ENCODE results near the gene S100A4.
"Not testable (repeated sequence)": the region's sequence is repeated elsewhere in the genome, so short reads cannot be mapped to it uniquely, and the experiment has no call there.

Gene S100A4

DNA sequence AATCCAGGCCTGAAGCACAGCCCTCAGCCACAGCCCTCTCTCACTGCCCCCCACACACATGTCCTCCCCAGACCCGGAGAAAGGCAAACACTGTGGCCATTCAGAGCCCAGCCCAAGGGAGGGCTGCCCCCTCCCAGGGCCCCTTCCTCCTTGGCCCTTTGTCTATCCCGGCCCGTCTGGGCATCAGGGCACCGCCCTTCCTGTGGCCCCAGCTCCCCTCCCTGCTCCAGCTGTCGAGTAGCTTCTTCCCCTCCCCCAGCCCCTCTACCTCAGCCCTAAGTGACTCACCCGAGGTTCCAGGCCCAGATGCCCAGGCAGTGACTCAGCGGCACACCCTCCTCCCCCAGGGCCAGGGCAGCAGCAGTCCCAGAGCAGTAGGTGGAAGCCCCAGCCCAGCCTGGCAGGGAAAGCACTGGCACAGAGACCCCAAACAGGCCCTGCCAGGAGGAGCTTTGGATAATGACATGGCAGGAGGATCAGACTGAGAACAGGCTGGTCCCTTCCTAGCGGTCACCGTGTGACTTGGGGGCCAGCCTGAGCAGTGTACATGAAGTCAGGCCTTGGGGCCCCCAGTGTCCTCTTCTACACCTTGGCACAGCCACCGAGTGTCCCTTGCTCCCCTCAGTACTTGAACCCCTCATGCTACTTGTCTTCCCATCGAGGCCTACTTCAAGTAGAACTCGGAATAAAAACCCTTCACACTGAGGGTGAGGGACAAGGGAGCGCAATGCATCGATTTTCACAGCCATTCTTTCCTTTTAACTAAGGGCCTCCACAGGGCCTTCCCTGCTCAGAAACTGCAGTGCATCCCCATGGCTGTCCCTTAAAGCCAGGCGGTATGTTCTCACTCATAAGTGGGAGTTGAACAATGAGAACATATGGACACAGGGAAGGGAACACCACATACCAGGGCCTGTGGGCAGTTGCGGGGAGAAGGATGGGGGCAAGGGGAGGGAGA lies 21.1 kb upstream of the S100A4 start:
- DNase-seq, result no peak

DNA sequence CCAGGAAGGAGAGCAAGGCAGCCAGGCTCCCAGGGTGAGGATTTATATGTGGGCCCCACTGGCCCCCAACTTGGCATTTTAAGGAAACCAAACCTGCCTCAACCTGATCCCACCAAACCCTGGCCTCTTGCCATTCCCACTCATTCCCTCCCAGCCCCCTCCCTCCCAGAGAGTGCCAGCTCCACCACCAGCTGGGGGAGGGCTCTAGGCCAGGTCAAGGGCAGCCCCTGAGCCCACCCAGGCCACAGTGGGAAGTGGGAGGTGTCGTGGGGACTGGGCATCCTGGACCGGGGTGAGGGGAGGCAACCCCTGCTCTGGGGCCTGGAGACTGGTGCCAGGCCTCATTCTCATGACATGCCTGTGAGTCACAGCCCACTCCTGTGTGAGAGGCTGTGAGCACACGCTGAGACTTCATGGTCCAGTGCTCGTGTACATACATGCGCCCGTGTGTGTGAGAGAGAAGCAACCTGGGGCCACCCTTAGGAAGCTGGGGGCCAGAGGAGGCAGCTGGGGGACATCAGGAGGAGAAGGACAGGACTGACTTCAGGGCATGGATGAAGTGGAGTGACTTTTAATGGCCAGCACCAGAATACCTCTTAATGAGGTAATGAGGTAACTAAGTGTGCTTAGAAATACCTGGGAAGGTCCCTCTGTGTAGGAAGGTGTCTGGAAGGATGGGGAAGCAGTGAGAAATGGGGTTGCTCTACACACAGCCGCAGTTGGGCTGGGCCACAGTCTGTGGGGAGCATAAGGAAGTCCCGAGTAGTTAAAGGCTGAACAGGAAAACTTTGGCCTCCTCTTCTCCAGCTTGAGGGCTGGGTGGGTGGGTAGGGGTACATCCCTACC lies 20.1 kb upstream of the S100A4 start, which contains the start of gene S100A2:
S100A2 (minus strand) TSS at position 316 of the 846 bp plus-strand sequence. CDS start 1,967 bp downstream, outside the sequence.
- no peak for DNase-seq

DNA sequence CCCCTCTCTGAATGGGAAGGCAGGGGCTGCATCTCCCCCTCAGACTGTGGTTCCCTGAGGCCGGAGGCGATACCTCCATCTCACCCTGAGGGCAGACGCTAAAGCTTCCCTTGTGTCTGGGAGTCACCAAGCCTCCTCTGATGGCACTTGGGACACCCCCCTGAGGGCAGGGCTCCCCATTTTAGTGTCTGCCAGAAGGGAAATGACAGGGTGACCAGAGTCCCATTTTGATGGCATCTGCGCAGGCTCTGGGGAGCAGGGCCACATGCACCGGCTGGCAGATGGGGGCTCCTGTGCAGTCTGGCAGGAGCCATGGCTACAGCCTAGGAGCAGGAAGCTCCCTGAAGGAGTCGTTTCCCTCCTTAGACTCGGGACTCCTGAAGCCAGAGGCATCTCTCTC lies 18.4 kb upstream of the S100A4 start:
- no peak for DNase-seq

DNA sequence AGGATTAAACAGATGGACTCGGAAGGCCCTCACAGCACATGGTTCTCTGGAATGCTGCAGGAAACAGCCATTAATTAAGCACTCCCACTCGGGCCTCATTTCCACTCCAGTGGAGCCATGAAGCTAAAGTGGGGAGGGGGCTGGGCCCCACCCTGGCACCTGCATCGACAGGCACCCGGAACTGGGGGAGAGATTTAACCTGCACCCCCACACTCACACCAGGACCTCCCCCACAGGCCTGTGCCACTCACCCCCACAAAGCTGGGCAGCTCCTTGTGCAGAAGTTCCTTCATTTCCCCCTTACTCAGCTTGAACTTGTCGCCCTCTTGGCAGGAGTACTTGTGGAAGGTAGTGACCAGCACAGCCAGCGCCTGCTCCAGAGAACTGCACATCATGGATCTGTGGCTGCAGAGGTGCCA lies 17.9 kb upstream of the S100A4 start:
- DNase-seq, result no peak

DNA sequence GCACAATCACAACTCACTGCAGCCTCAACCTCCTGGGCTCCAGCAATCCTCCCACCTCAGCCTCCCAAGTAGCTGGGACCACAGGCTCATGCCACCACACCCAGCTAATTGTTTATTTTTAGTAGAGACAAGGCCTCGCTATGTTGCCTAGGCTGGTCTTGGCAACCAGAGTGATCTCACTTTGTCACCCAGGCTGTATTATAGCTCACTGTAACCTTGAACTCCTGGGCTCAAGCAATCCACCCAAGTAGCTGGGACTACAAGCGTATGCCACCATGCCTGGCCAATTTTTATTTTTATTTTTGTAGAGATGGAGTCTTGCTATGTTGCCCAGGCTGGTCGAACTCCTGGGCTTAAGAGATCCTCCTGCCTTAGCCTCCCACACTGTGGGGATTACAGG lies 16.4 kb upstream of the S100A4 start:
- not testable (repeated sequence) for DNase-seq

DNA sequence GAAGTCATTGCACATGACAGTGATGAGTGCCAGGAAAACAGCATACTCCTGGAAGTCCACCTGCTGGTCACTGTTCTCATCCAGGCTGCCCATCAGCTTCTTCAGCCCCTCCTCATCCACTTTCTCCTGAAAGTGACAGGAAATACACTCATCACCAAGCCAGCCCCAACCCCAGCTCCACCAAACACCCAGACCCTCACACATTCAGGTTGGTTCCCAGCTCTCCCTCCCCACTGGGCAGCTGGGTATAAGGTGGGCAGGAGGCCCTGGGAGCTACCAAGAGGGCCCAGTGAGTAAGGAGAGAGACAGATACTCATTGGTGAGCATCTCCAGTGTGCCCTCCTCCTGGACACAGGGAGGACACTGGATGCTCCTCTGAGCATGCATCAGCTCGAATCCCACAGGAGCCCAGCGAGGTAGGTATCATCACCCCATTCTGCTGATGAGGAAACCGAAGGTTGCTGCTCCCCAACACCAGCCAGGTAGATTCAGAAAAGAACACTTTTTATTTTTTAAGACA lies 15.9 kb upstream of the S100A4 start:
- no peak for DNase-seq

DNA sequence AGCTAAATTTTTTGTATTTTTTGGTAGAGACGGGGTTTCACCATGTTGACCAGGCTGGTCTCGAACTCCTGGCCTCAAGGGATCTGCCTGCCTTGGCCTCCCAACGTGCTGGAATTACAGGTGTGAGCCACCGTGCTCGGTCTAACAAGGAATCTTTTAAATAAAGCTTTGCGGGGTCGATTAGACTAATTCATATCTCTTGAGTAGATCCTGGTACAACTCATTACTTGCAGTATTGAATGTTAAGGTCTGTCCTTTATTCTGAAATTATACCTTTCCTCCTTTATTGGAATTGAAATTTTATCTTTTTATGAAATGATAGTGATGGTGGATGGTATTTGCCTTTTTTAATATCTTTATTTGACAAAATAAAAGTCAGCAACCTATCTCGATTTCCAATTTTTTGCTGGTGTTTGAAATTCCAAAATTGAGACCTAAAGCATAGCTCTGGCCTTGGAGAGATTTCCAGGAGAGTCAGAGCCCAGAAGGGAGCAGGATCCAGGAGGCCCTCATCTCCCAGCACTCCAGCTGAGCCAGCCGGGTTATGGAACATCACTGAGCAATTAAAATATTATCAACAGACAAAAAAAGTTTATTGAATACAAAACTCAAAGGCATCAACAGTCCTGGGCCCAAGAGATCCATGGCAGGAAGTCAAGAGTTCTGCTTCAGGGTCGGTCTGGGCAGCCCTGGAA lies 15.3 kb upstream of the S100A4 start:
- DNase-seq, result no peak

DNA sequence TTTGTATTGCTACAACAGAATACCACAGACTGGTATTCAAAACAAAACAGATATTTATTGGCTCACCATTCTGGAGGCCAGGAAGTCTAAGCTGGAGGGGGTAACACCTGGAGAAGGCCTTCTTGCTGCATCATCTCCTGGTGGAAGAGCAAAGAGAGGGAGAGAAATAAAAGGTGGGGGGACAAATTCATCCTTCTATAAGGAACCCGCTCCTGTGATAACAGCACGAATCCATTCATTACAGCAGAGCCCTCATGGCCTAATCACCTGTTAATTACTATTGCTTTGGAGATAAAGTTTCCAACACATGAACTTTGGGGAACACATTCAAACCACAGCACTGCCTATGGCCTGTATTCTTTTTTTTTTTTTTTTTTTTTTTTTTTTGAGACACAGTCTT lies 14.6 kb upstream of the S100A4 start:
- DNase-seq, result no peak

DNA sequence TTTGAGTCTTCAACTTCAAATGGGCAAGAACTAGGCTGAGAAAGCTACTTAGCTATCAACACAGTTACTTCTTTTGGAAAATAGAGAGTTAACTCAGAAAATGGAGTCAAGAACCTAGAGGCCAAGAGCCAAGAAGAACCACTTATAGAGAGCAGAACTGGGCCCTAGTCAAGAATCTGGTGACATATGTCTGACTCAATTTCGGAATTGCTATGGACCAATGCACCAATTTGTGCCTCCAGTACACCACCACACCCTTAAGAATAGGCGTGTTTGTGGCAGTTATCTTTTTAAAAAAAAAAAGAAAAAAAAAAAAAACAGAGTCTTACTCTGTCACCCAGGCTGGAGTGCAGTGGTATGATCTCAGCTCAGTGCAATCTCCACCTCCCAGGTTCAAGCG lies 12.3 kb upstream of the S100A4 start:
- DNase-seq, result no peak

DNA sequence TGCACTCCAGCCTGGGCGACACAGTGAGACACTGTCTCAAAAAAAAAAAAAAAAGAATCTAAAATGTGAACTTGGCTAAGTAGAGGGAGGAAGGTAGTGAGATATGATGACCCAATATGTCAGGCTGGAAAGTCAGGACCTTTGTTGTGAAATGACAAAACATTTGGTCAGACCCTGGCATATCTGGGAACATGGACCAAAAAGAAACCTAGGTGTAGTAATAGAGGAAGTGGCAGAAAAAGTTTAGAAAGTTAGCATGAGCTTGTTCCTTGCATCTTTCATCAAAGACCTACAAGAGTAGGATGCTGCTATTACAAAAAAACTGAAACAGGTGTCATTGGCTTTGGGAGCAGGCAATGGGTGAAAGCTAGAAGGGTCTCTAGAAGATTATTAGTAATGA lies 10.7 kb upstream of the S100A4 start:
- DNase-seq, result no peak

DNA sequence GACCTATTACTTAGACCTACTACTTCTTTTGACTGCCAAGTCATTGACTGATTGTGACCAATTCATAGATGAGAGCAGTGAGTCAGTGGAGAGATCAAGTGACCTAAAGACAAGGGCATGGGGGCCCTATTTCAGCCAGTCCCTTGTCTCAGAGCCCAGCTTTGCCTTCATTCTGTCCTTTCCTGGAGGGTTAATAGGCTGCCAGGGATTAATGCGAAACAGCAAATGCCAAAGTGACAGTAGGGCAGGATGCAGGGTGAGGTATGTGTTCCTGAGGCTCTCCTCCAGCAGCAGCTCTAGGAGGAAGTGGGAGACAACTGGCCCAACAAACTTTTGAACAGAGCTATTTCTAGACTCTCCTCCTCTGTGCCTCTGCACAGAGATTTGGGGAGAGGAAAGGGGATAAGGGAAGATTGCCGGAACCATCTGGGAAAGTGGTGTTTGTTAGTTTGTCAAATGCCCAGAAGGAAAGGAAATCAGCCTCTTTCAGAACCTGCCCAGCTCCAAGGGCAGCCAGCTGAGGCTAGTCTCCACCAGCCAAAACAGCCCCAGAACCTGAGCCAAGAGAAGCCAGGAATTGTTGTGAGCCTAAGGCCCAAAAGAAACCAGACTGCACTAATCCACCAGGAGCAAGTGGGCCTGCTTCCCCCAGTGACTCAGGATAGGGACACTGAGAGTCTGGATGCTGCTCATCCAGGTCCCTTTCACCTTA lies 8.4 kb upstream of the S100A4 start:
- no peak for DNase-seq

DNA sequence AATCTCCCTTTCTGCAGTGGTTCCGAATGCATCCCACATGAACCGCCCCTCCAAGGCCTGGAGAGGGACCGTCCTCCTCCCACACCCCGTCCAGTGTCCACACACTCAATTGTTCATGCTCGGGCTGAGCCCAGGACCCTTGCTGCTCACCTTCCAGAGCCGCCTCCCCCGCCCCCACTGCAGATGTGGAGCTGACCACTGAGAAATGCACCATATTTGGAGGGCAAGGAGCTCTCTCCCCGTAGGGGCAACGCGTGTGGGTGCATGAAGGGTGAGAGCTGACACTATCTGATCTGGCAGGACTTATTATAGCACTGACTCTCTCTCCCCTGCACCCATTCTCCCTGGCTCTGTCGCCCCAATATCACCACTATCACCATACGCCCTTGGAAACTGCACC lies 7.5 kb upstream of the S100A4 start:
- no peak for DNase-seq

DNA sequence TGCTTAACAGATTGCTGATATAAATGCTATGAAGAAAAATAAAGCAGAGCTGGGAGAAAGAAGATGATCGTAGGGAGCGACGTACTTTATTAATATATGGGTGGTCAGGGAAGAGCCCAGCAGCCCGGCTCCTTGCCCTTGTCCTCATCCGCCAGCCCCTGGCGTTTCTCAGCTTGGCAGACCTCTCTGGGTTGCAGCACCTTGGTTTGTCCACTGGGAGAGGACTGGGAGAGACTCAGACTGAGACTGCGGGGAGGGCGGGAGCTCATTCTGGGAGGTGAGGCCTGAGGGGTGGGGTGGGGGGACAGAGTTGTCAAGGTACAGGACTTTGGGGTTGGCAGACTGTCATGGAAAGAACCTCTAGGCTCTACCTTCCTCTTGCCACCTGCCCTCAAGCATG lies 6.7 kb upstream of the S100A4 start:
- no peak for DNase-seq

DNA sequence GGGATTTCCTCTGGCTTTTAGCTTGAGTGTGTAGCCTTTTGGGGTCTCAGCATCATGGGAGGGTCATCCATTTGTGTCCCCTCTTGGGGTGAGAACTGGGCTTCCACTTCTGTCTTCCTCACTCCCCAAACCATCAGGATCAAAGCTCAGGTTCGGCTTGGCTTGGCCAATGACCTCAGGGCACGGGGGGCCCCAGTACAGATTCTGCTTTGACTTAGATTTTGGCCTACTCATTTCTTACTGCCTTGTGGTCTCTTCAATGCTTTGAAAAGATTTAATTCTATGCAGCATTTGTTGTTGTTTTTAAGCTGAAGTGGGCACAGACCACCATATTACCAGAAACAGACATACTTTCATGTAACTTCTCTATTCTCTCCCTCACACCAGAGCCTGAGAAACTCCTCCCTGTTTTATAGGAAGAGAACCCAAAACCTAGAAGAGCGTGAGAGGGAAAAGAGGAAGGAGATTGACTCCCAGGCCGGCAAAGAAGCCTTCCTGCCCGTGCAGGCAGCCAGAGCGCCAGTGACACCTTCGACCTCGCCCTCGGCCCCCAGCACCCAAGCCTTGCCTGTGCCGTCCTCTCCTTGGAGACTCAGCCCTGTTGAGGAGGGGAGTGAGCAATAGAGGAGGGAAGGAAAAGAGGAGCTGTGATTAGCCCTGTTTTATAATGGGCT lies 5.4 kb upstream of the S100A4 start:
- no peak for DNase-seq

DNA sequence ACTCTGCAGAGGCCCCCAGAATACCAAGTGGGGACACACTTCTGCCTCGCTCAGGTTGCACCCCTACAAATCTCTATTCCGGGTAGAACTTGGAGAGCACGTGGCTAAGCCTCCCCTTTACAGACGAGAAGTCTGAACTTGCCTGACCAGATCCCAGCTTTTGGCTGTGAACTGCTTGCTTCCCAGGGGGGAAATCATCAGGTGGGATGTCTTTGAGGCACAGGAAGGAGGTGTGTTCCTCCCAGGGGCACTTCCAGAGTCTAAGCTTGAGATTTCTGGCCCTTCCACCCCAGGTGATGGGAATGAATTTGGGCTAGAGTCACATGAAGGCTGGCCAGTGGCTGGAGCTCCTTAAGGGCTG lies 4.8 kb upstream of the S100A4 start:
- DNase-seq, result no peak

DNA sequence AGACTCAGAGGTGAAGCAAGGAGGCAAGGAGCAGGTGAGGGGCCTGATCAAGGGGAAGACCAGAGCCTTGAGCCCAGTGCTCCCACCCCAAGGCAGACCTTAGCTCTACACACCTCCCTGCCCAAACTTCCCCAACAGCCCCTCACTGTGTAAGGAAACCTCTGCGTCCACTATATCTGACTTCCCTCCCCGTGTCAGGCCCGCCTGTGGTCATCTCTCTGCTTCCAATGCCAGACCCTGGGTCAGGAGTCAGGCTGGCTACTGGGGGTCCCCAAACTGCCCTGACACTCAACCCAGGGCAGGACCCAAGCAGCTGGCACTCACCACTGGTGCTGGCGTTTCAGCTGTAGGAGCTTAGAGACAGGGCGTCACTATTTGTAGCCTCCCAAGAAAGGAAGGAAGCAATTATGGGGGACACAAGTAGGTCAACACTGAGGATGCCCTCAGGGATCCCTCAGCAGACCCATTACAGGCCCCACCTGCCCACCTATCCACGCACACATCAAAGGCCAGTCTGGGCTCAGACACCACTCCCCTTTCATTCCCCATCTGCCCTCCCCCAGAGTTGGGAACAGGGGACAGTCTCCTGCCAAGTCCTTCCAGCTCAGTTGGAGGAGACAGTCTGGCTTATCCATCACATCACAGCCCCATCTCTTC lies 4.3 kb upstream of the S100A4 start:
- no peak for DNase-seq

DNA sequence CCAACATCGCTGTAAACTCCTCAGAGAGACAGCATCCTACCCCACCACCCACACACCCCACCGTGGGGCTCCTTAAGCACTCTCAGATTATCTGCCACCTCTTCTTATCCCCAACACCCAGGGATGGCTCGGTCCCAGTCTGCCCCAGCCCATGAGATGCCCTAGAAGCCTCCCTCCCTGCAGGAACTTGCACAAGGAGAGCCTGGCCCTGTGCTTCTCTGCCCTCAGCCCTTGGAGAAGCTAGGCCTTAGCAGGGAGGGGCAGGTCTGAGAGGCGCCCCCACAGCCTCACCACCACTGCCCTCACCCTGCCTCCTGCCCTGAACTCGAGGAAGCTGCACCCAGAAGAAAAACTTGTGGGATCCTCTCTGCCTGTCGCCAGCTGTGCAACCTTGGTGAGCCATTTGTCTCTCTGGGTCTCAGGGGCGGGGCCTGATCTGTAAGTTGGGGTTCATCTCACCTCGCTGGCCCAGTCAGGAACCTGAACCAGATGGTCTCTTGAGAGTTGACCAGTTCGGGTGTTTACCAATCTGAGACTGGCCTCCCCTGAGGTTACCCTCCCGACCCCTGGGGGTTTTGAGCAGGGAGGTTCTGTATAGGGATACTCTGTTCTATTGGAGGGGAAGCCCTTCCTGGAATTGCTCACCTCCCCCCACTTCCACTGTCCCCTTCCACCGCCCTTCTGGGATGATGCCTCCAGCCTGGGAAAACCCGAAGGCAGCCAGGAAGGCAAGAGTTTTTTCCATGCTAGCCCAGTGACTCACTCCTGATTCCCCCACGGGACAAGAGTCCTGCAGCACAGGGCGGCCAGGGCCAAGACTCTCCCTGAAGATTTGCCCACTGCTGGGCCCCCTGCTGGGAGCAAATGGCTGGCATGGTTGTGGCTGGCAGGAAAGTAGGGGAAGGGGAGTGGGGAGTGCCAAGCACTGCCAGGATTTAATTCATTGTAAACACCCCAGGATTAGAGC lies 3.4 kb upstream of the S100A4 start, which contains the start of gene S100A3:
S100A3 (minus strand) TSS at position 537 of the 967 bp plus-strand sequence. CDS start 773 bp downstream, outside the sequence.
- no peak for DNase-seq

DNA sequence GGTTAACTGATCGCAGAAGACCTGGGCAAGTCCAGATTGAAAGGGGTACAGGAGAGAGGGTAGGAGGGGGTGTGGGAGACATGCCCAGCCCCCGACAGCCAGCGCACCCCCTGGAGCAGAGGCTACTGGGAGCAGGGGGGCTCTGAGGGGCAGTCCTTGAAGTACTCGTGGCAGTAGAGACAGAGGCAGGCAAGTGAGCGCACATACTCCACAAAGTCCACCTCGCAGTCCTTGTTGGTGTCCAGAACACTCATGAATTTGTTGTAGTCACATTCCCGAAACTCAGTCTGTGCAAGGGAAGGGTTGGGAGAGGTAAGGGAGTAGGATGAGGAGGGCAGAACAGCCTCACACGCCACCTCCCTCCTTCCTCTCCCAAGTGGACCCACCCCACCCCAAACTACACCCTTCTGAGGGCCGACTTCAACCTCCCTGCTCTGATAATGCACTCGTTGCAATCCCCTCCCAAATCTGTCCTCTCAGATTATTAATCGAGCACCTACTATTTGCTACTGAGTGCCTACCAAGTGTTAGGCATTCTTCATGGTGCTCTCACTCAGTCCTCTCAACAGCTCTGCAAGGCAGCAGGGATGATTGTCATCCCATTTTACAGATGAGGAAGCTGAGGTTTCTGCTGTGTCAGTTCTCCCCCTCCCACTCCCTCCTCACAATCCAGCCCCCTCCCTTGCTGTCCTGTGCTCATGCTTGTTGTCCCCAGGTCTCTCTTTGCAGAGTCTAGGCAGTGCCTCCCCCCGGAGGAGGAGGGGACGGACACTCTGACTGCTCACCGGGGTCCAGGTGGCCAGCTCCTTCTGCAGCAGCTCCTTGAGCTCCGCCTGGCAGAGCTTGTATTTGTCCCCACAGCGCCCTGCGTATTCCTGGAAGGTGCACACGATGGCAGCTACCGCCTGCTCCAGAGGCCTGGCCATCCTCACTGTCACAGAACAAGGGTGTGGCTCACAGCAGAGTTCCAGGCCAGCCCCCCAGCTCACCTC lies 2.2 kb upstream of the S100A4 start:
- no peak for DNase-seq
